ENCODE results near the gene PARP3. TPM values are rescaled to one million over a fixed set of nuclear protein-coding genes. Genes with fewer than 3 reads are reported as not detected.
A peak's percentile ranks its signal among the peaks of the same experiment; 100 is the strongest.

The PARP3 gene
- total RNA-seq, 3 donors from 2014 or later = 6.6 to 9.4 (median 8.7) TPM

- H3K36me3 Mint-ChIP-seq (ENCODE audit: insufficient read depth) = peaks cover 42% of the 10 kb centered on the region
- H3K4me1 Mint-ChIP-seq (ENCODE audit: low read depth) = peaks cover 29% of the 10 kb centered on the region
- no peak for DNase-seq
- H3K9me3 Mint-ChIP-seq = no peaks in the 10 kb centered on the region
- H3K4me3 Mint-ChIP-seq = peak overlapping the region; percentile 97
- ATAC-seq = no peak
- no peaks in the 10 kb centered on the region for H3K27me3 Mint-ChIP-seq (ENCODE audit: low read depth)
Observed at GRCh38 chr3:51940648-51941462, 1.3 kb upstream of the PARP3 start.

DNA sequence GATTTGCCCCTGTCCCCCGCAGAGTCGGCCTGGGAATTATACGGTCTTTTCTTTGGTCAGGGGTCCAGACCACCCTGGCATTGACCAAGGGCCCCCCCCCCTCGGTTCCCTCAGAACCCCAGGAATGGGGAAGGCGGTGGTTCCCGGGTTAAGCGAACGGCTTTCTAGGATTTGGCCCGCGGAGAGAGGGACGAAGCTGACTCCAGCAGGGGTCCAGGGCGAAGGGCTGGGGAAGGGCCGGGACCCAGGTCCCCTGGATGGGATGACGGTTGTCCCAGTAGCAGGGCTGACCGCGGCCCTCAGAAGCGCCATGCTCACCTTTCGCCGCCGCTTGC, 733 bp upstream of the PARP3 start:
- DNase-seq (no peak), ATAC-seq (no peak)
- H3K9me3 Mint-ChIP-seq = no peaks in the 10 kb centered on the region
- H3K27me3 Mint-ChIP-seq (ENCODE audit: low read depth) = no peaks in the 10 kb centered on the region
- H3K4me1 Mint-ChIP-seq (ENCODE audit: low read depth) = peaks cover 29% of the 10 kb centered on the region
- H3K36me3 Mint-ChIP-seq (ENCODE audit: insufficient read depth) = peaks cover 36% of the 10 kb centered on the region
- H3K4me3 Mint-ChIP-seq = peak overlapping the region; percentile 97

DNA sequence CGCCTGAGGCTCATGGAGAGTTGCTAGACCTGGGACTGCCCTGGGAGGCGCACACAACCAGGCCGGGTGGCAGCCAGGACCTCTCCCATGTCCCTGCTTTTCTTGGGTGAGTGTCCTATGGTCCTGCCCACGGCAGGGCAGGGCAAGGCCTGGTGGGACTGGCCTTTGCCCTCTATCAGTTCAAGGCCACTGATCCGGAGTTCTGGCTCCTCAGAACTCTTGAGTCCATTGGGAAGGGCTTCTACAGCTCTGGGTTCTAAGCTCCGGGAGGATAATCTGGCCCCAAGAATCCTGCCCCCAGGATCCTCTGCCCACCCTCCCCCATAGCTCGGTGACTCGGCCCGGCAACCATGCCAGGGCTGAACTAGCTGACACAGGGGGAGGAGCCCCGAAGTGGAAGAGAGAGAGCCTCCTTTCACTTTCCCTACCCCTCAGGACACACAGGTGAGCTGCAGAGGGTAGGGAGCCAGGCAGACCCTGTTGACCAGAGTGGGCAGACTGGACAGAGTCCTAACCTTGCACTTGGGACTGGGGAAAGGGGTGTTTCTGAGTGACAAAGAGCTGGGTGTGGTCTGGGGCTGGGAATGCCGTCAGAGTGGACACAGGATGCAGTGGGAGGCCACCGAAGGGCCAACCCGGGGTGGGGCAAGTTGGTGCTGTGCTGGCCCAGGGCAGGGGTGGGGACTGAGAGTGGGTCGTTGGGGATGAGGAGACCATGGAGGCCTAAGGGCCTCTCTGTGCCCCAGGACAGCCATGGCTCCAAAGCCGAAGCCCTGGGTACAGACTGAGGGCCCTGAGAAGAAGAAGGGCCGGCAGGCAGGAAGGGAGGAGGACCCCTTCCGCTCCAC, 664 bp downstream of the PARP3 start:
- H3K27me3 Mint-ChIP-seq (ENCODE audit: low read depth) = no peaks in the 10 kb centered on the region
- H3K4me3 Mint-ChIP-seq = peak overlapping the region; percentile 97
- peaks cover 23% of the 10 kb centered on the region for H3K36me3 Mint-ChIP-seq (ENCODE audit: insufficient read depth)
- ATAC-seq (peak; percentile 32 to 33), DNase-seq (peak; percentile 56)
- peaks cover 29% of the 10 kb centered on the region for H3K4me1 Mint-ChIP-seq (ENCODE audit: low read depth)
- H3K9me3 Mint-ChIP-seq = no peaks in the 10 kb centered on the region

DNA sequence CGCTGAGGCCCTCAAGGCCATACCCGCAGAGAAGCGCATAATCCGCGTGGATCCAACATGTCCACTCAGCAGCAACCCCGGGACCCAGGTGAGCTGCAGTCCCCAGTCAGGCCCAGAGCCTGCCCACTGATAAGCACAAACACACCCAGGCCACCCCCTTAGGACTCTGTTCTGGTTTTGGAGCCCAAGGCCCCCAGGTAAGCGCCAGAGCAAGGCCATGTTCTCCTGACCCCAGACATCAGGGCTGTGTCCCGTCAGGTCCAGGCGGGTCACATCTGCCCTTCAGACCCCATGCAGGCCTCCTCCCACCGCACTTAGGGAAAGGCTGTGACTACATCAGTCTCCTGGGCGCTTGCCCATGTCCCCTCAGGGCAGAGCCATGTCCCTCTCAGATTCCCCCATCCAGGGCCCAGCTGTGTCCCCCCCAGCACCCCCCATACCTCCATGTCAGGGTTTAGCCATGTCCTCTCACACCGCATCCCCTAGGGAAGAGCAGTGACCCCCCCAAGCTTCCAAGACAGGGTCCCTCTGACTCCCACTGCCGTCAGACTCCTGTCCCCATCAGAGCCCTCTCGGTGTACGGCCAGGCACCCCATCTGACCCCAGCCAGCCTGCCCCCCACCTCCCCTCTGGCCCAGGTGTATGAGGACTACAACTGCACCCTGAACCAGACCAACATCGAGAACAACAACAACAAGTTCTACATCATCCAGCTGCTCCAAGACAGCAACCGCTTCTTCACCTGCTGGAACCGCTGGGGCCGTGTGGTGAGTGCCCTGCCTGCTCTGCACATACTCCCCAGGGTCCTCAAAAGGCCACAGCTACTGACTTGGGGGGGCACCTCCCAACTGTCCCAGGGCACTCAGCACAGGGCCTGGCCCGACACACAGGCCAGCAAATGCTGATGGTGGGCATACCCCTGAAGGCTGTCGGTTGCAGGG, 1.6 kb downstream of the PARP3 start:
- DNase-seq (no peak), ATAC-seq (no peak)

DNA sequence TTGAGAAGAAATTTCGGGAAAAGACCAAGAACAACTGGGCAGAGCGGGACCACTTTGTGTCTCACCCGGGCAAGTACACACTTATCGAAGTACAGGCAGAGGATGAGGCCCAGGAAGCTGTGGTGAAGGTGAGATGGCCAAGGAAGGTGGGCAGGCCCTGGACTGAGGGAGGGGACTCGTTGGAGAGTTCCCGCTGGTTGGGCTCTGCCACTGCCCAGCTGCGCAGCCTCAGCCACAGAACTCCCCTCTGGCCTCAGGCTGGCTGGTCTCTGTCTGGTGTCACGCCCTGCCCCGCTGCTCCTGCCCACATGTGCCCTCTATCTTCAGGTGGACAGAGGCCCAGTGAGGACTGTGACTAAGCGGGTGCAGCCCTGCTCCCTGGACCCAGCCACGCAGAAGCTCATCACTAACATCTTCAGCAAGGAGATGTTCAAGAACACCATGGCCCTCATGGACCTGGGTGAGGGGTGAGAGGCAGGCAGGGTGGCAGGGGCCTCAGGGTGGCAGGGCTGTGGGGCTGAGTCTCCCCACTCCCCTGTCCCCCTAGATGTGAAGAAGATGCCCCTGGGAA, 2.4 kb downstream of the PARP3 start:
- no peaks in the 10 kb centered on the region for H3K9me3 Mint-ChIP-seq
- DNase-seq (no peak), ATAC-seq (no peak)
- H3K27me3 Mint-ChIP-seq (ENCODE audit: low read depth) = no peaks in the 10 kb centered on the region
- H3K4me1 Mint-ChIP-seq (ENCODE audit: low read depth) = peaks cover 24% of the 10 kb centered on the region
- H3K36me3 Mint-ChIP-seq (ENCODE audit: insufficient read depth) = peaks cover 10% of the 10 kb centered on the region
- no peak overlapping the region for H3K4me3 Mint-ChIP-seq

More for the DNA sequence above, 1.6 kb downstream of the PARP3 start:
- H3K4me3 Mint-ChIP-seq = peak overlapping the region; percentile 6
- H3K9me3 Mint-ChIP-seq = no peaks in the 10 kb centered on the region
- H3K4me1 Mint-ChIP-seq (ENCODE audit: low read depth) = peaks cover 29% of the 10 kb centered on the region
- no peaks in the 10 kb centered on the region for H3K27me3 Mint-ChIP-seq (ENCODE audit: low read depth)
- peaks cover 16% of the 10 kb centered on the region for H3K36me3 Mint-ChIP-seq (ENCODE audit: insufficient read depth)

GRCh38 chr3:51945031-51945840, 3.1 kb downstream of the PARP3 start:
- Mint-ChIP-seq H3K4me3 (no peak overlapping the region), H3K27me3 (ENCODE audit: low read depth) (no peaks in the 10 kb centered on the region), H3K36me3 (ENCODE audit: insufficient read depth) (peaks cover 10% of the 10 kb centered on the region), H3K4me1 (ENCODE audit: low read depth) (peaks cover 18% of the 10 kb centered on the region), H3K9me3 (no peaks in the 10 kb centered on the region)
- no peak for DNase-seq
- ATAC-seq = no peak

DNA sequence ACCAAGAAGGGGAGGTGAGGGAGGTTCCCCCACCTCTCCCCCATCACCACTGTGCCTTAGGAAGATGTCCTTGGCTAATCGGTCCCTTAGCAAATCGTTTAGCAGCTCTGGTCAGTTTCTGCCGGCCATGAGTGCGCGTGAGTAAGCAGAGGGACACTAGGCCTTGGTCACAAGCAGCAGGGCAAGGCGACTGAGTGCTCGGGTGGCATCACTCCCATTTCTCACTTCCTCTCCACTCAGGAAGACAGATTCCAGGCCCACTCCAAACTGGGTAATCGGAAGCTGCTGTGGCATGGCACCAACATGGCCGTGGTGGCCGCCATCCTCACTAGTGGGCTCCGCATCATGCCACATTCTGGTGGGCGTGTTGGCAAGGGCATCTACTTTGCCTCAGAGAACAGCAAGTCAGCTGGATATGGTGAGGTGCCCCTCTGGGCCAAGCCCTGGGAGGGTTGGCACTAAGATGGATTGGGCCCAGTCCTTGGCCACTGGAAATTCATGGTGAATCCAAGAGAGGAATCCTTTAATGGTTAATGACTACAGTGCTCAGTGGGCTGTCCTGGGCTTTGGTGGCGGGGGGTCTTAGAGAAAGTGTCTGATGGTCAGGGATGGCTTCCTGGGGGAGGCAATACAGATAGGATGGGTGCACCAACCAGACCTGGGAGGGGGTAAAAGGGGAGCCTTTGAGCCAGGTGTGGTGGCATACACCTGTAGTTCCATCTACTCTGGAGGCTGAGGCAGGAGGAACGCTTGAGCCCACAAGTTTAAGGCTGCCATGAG, 4.0 kb downstream of the PARP3 start:
- DNase-seq (no peak), ATAC-seq (no peak)
- Mint-ChIP-seq H3K27me3 (ENCODE audit: low read depth) (no peaks in the 10 kb centered on the region), H3K36me3 (ENCODE audit: insufficient read depth) (peaks cover 3% of the 10 kb centered on the region), H3K4me3 (no peak overlapping the region), H3K4me1 (ENCODE audit: low read depth) (peaks cover 10% of the 10 kb centered on the region), H3K9me3 (no peaks in the 10 kb centered on the region)

DNA sequence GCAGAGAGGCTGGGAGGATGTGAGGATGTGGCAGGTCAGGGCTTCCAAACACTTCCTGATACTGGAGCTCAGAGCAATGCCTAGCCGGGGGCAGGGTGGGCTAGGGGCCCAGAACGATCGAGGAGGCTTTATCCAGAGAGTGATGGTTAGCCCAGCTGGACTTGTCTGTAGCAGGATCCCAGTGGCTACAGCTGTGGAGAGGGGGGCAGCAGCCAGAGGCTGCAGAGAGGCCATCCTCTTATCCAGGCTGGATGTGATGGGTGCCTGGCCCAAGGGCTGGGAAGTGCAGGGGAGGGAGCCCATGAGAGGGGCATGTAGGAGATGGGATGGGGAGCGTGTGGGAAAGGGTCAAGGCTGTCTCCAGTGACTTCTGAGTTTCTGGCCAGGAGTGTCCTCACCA, 4.6 kb downstream of the PARP3 start:
- Mint-ChIP-seq H3K4me1 (ENCODE audit: low read depth) (peaks cover 8% of the 10 kb centered on the region), H3K27me3 (ENCODE audit: low read depth) (no peaks in the 10 kb centered on the region), H3K36me3 (ENCODE audit: insufficient read depth) (peaks cover 2% of the 10 kb centered on the region), H3K4me3 (no peak overlapping the region), H3K9me3 (no peaks in the 10 kb centered on the region)
- no peak for DNase-seq
- no peak for ATAC-seq

DNA sequence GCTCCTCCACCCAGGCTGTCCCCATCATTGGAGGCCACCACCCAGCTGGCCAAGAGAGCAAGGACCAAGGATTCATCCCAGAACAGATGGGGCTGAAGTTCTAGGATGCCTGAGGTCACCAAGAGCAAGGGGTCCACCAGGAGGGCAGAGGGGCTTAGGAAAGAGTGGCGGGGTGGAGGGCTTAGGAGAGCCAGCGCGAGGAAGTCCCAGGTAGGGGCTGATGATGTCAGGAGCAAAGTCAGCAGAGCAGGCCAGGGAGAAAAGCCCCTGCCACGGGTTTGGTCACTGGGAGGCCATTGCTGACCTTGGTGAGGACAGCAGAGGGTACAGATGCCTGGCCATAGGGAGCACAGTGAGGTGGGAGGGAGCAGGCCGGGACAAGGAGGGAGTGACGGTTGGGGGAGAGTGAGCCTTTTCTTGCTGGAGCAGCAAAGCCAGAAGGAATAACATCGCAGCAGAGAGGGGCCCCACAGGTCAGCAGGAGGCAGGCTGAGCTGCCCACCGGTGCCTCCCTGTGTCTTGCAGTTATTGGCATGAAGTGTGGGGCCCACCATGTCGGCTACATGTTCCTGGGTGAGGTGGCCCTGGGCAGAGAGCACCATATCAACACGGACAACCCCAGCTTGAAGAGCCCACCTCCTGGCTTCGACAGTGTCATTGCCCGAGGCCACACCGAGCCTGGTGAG, 5.2 kb downstream of the PARP3 start:
- peaks cover 2% of the 10 kb centered on the region for H3K36me3 Mint-ChIP-seq (ENCODE audit: insufficient read depth)
- H3K4me1 Mint-ChIP-seq (ENCODE audit: low read depth) = peaks cover 7% of the 10 kb centered on the region
- ATAC-seq (no peak), DNase-seq (no peak)
- peaks cover 2% of the 10 kb centered on the region for H3K27me3 Mint-ChIP-seq (ENCODE audit: low read depth)
- no peaks in the 10 kb centered on the region for H3K9me3 Mint-ChIP-seq
- no peak overlapping the region for H3K4me3 Mint-ChIP-seq

GRCh38 chr3:51948016-51948580, 5.9 kb downstream of the PARP3 start:
- DNase-seq = no peak
- Mint-ChIP-seq H3K36me3 (ENCODE audit: insufficient read depth) (peaks cover 2% of the 10 kb centered on the region), H3K4me3 (no peak overlapping the region), H3K9me3 (no peaks in the 10 kb centered on the region), H3K4me1 (ENCODE audit: low read depth) (peaks cover under 1% of the 10 kb centered on the region), H3K27me3 (ENCODE audit: low read depth) (peaks cover 2% of the 10 kb centered on the region)
- no peak for ATAC-seq

DNA sequence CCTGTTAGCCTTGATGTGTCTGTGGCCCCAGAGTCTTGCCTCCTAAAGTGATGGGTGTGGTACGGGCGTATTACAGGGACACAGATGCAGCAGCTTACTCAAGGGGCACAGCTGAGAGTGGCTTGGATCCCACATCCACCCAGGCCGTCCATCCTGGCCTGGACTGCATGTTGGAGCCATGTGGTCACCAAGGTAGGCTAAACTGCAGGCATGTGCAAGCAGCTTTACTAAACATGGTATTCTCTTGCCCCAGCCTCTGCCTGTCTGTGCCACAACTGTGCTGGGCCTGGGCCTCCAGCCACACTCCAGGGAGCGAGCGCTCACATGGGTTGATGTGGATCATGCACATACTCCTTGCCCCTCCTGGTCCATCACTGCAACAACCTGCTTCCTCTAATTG, 7.0 kb downstream of the PARP3 start:
- Mint-ChIP-seq H3K9me3 (no peaks in the 10 kb centered on the region), H3K4me3 (no peak overlapping the region), H3K4me1 (ENCODE audit: low read depth) (no peaks in the 10 kb centered on the region), H3K36me3 (ENCODE audit: insufficient read depth) (peaks cover 2% of the 10 kb centered on the region), H3K27me3 (ENCODE audit: low read depth) (peaks cover 7% of the 10 kb centered on the region)
- ATAC-seq (no peak), DNase-seq (no peak)

- no peaks in the 10 kb centered on the region for H3K9me3 Mint-ChIP-seq
- no peak for ATAC-seq
Observed at GRCh38 chr3:51950899-51951298, 8.7 kb downstream of the PARP3 start.

More at GRCh38 chr3:51950899-51951298, 8.7 kb downstream of the PARP3 start:
- Mint-ChIP-seq H3K36me3 (ENCODE audit: insufficient read depth) (no peaks in the 10 kb centered on the region), H3K27me3 (ENCODE audit: low read depth) (peaks cover 19% of the 10 kb centered on the region), H3K4me1 (ENCODE audit: low read depth) (no peaks in the 10 kb centered on the region), H3K4me3 (no peak overlapping the region)
- DNase-seq = no peak
